Fibroblast of lung (primary cell): ENCODE results near the gene FKBP1A.

Experiments
- EZH2 ChIP-seq: IDR thresholded peaks from 2 replicates; pipeline ENCODE4 v1.5.1; 2012; ENCODE audit warnings: low read length, control low read depth, mild to moderate bottlenecking; ENCODE audit errors: missing control alignments
- TF ChIP-seq, protein P1 (sequence below), 2 donors: IDR thresholded peaks in 1 of 2; conservative IDR thresholded peaks in 1 of 2; 1 replicate in 1 of 2; 2 replicates in 1 of 2; pipeline ENCODE4 v1.5.1; 2011 to 2012; ENCODE audit warnings: low read length in 2 of 2, control low read depth in 1 of 2, inconsistent platforms in 1 of 2, low read depth in 1 of 2, mild to moderate bottlenecking in 1 of 2

DNA sequence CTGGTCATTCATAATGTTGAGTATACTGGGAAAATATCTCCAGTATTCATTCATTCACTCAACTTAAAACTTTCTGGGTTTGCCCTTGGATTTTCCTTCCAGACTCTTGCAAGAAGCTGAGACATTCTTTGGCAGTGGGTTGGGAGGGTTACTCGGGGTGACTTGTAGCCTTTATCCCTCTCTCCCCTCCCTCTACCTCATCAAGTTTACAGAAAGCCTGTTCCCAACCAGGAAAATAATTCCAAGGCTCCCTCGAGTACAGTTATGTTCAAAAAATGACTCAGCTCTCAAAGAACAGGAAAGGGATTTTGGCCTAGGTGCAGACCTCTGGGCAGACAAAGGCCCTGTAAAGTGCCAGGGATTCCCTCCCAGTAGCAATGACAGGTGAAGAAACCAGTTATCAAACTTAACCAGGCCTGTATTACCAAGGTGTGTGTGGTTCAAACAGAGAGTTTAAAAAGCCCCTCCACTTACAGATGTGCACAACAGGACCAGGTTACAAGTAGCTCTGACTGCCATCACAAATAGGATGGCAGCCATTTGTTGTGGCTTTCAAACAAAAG, 22.2 kb downstream of the FKBP1A start:
- TF ChIP-seq EZH2, result no peak
- TF ChIP-seq, protein P1, sequence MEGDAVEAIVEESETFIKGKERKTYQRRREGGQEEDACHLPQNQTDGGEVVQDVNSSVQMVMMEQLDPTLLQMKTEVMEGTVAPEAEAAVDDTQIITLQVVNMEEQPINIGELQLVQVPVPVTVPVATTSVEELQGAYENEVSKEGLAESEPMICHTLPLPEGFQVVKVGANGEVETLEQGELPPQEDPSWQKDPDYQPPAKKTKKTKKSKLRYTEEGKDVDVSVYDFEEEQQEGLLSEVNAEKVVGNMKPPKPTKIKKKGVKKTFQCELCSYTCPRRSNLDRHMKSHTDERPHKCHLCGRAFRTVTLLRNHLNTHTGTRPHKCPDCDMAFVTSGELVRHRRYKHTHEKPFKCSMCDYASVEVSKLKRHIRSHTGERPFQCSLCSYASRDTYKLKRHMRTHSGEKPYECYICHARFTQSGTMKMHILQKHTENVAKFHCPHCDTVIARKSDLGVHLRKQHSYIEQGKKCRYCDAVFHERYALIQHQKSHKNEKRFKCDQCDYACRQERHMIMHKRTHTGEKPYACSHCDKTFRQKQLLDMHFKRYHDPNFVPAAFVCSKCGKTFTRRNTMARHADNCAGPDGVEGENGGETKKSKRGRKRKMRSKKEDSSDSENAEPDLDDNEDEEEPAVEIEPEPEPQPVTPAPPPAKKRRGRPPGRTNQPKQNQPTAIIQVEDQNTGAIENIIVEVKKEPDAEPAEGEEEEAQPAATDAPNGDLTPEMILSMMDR (conservative IDR thresholded peaks at IDR 0.05 in 1 of 2, IDR thresholded peaks at IDR 0.05 in 1 of 2; ENCODE audit: low read depth in 1 of 2, low read length in 2 of 2), result no peak
